Fibroblast of lung (primary cell): ENCODE results near the gene NMRK1.

Experiments
- CTCF ChIP-seq, 2 donors: IDR thresholded peaks in 1 of 2; conservative IDR thresholded peaks in 1 of 2; 1 replicate in 1 of 2; 2 replicates in 1 of 2; pipeline ENCODE4 v1.5.1; 2011 to 2012; ENCODE audit warnings: low read length in 2 of 2, control low read depth in 1 of 2, inconsistent platforms in 1 of 2, low read depth in 1 of 2, mild to moderate bottlenecking in 1 of 2
- EZH2 ChIP-seq: IDR thresholded peaks from 2 replicates; pipeline ENCODE4 v1.5.1; 2012; ENCODE audit warnings: low read length, control low read depth, mild to moderate bottlenecking; ENCODE audit errors: missing control alignments

DNA sequence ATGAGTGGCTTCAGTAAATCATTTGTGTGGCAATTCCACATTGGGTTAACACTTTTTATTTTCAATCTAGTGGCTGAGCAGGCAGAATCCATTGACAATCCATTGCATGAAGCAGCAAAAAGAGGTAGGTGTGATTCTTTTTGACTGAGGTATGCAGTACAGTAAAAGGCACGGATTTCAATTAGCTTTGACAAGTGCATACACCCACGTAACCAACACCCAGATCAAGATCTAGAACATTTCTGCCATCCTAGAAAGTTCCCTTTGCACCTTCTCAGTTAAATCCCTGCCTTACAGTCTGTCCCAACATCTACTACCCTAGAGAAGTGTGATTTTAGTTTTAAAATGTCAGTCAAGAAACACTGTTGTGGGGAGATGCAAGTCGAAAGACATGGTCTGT is 43.7 kb upstream of the NMRK1 start:
- TF ChIP-seq CTCF (conservative IDR thresholded peaks at IDR 0.05 in 1 of 2, IDR thresholded peaks at IDR 0.05 in 1 of 2; ENCODE audit: low read depth in 1 of 2, low read length in 2 of 2) (no peak), EZH2 (no peak)
